Measurements from ENCODE around the gene ZNF100. TPM values are rescaled to one million over a fixed set of nuclear protein-coding genes. Genes with fewer than 3 reads are reported as not detected.

The ZNF100 gene
- total and polyA plus RNA-seq, 10 donors: 2.4 to 36.0 (median 19.8) TPM

- Histone ChIP-seq H3K4me3 (no peak overlapping the region), H3K36me3 (no peaks in the 10 kb centered on the region), H3K4me1 (no peaks in the 10 kb centered on the region), H3K27ac (no peak overlapping the region), H3K9me3 (no peaks in the 10 kb centered on the region), H3K27me3 (replicated peaks in 1 of 7) (no peaks in the 10 kb centered on the region)
- 49 to 68% (median 56%) methylated on average over 3 of the region's 3 CpGs for WGBS, 5 donors
- TF ChIP-seq, protein P1, sequence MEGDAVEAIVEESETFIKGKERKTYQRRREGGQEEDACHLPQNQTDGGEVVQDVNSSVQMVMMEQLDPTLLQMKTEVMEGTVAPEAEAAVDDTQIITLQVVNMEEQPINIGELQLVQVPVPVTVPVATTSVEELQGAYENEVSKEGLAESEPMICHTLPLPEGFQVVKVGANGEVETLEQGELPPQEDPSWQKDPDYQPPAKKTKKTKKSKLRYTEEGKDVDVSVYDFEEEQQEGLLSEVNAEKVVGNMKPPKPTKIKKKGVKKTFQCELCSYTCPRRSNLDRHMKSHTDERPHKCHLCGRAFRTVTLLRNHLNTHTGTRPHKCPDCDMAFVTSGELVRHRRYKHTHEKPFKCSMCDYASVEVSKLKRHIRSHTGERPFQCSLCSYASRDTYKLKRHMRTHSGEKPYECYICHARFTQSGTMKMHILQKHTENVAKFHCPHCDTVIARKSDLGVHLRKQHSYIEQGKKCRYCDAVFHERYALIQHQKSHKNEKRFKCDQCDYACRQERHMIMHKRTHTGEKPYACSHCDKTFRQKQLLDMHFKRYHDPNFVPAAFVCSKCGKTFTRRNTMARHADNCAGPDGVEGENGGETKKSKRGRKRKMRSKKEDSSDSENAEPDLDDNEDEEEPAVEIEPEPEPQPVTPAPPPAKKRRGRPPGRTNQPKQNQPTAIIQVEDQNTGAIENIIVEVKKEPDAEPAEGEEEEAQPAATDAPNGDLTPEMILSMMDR (IDR thresholded peaks at IDR 0.05 in 8 of 11, conservative IDR thresholded peaks at IDR 0.05 in 3 of 11): no peak
- TF ChIP-seq POLR2A (IDR thresholded peaks at IDR 0.05) (no peak), POLR2AphosphoS5 (IDR thresholded peaks at IDR 0.05) (no peak)
- DNase-seq: no peak
- intact Hi-C loops (cut with DNase I; ENCODE audit: low total_unique reads): loop anchor here (5.0 kb wide), 1 partner anchor 215 kb away; no protein-coding TSS in a partner anchor
Observed at GRCh38 chr19:21697698-21698097, 69.7 kb downstream of the ZNF100 start.

- intact Hi-C loops (cut with DNase I; ENCODE audit: low total_unique reads): no loop called here
- no peak overlapping the region for H3K27ac ChIP-seq
- no peak for DNase-seq
- H3K4me3 ChIP-seq: no peak overlapping the region
- 78 to 95% (median 86%) methylated on average over 7 of the region's 7 CpGs for WGBS, 5 donors
- H3K36me3 ChIP-seq: no peaks in the 10 kb centered on the region
- TF ChIP-seq POLR2AphosphoS5 (IDR thresholded peaks at IDR 0.05) (no peak), POLR2A (IDR thresholded peaks at IDR 0.05) (no peak)
- TF ChIP-seq, protein P1 (IDR thresholded peaks at IDR 0.05 in 8 of 11, conservative IDR thresholded peaks at IDR 0.05 in 3 of 11): no peak
- H3K4me1 ChIP-seq: no peaks in the 10 kb centered on the region
- no peaks in the 10 kb centered on the region for H3K9me3 ChIP-seq
- no peaks in the 10 kb centered on the region for H3K27me3 ChIP-seq (replicated peaks in 1 of 7)
Observed at GRCh38 chr19:21694171-21694906, 73.0 kb downstream of the ZNF100 start.

- DNase-seq: no peak
- TF ChIP-seq POLR2AphosphoS5 (IDR thresholded peaks at IDR 0.05) (no peak), POLR2A (IDR thresholded peaks at IDR 0.05) (no peak)
- TF ChIP-seq, protein P1 (IDR thresholded peaks at IDR 0.05 in 8 of 11, conservative IDR thresholded peaks at IDR 0.05 in 3 of 11): no peak
- intact Hi-C loops (cut with DNase I; ENCODE audit: low total_unique reads): no loop called here
- peaks cover 0 to 5% (median 0%) of the 10 kb centered on the region in 8 donors for H3K9me3 ChIP-seq
- H3K4me3 ChIP-seq: no peak overlapping the region
- H3K27me3 ChIP-seq (replicated peaks in 1 of 7): no peaks in the 10 kb centered on the region
- H3K27ac ChIP-seq: no peak overlapping the region
- H3K4me1 ChIP-seq: no peaks in the 10 kb centered on the region
- WGBS, 5 donors: 88 to 100% (median 97%) methylated on average over 1 of the region's 1 CpG
- H3K36me3 ChIP-seq: no peaks in the 10 kb centered on the region
Observed at GRCh38 chr19:21693399-21693798, 74.0 kb downstream of the ZNF100 start.

- Histone ChIP-seq H3K27me3 (replicated peaks in 1 of 7) (no peaks in the 10 kb centered on the region), H3K36me3 (no peaks in the 10 kb centered on the region), H3K27ac (no peak overlapping the region), H3K9me3 (peaks cover 0 to 5% (median 0%) of the 10 kb centered on the region in 8 donors), H3K4me3 (no peak overlapping the region), H3K4me1 (no peaks in the 10 kb centered on the region)
- no peak for DNase-seq
- TF ChIP-seq, protein P1 (IDR thresholded peaks at IDR 0.05 in 8 of 11, conservative IDR thresholded peaks at IDR 0.05 in 3 of 11): no peak
- no peak for TF ChIP-seq POLR2A (IDR thresholded peaks at IDR 0.05)
- no peak for TF ChIP-seq POLR2AphosphoS5 (IDR thresholded peaks at IDR 0.05)
- WGBS, 5 donors: 26 to 43% (median 41%) methylated on average over 1 of the region's 1 CpG
- intact Hi-C loops (cut with DNase I; ENCODE audit: low total_unique reads): no loop called here
Observed at GRCh38 chr19:21691661-21692060, 75.7 kb downstream of the ZNF100 start.

Data from spleen (tissue), 11 donors.